SU-DHL-6 (cell line): ENCODE measurements around the gene RNF113B.

Experiments
- H2AFZ ChIP-seq: fragments of 200-600 bp; sonication (generic); 2 replicates; pipeline ENCODE4 v1.6.1; 2014; ENCODE audit warnings: low read depth, mild to moderate bottlenecking, moderate library complexity, mixed read lengths, antibody characterized with exemption, low read length; ENCODE audit not compliant: severe bottlenecking
- H3F3A ChIP-seq: fragments of 200-600 bp; shearing (Covaris generic); 2 replicates; pipeline ENCODE4 v1.6.0; 2016; ENCODE audit warnings: antibody characterized with exemption, mild to moderate bottlenecking; ENCODE audit not compliant: insufficient read depth
- H3K27ac ChIP-seq: fragments of 200-600 bp; sonication (generic); 2 replicates; pipeline ENCODE4 v1.5.1; 2016; ENCODE audit warnings: low read depth, mild to moderate bottlenecking, low read length, moderate library complexity, mixed read lengths
- H3K27me3 ChIP-seq: fragments of 200-600 bp; sonication (generic), shearing (Covaris generic); 2 replicates; pipeline ENCODE4 v1.6.0; 2014; ENCODE audit warnings: mild to moderate bottlenecking, low read length
- H3K36me3 ChIP-seq: fragments of 200-600 bp; sonication (generic); 2 replicates; pipeline ENCODE4 v1.6.1; 2014; ENCODE audit warnings: mild to moderate bottlenecking, low read length, mixed read lengths
- H3K4me2 ChIP-seq: fragments of 300-600, 200-600 bp; shearing (Covaris generic), sonication (generic); 2 replicates; pipeline ENCODE4 v1.6.0; 2014; ENCODE audit warnings: low read length, low read depth, mild to moderate bottlenecking; ENCODE audit not compliant: poor library complexity, severe bottlenecking
- H3K4me3 ChIP-seq: fragments of 200-600 bp; sonication (generic); 2 replicates; pipeline ENCODE4 v1.5.1; 2014; ENCODE audit warnings: antibody characterized with exemption, low read length, mild to moderate bottlenecking, mixed read lengths; ENCODE audit not compliant: insufficient read depth, poor library complexity, severe bottlenecking
- H3K79me2 ChIP-seq: fragments of 200-600 bp; sonication (generic); 2 replicates; pipeline ENCODE4 v1.6.1; 2014; ENCODE audit warnings: mild to moderate bottlenecking, low read length, moderate library complexity; ENCODE audit not compliant: insufficient read depth
- H3K9ac ChIP-seq: fragments of 200-600 bp; sonication (generic); 2 replicates; pipeline ENCODE4 v1.7.0; 2014; ENCODE audit warnings: mild to moderate bottlenecking, low read length
- H3K9me2 ChIP-seq: fragments of 200-600 bp; sonication (generic); replicated peaks from 2 replicates; pipeline ENCODE4 v1.6.1; 2014; ENCODE audit warnings: low read length; ENCODE audit not compliant: insufficient read depth
- H3K9me3 ChIP-seq: fragments of 200-600 bp; sonication (generic); 2 replicates; pipeline ENCODE4 v1.6.1; 2014; ENCODE audit warnings: low read length, mixed read lengths; ENCODE audit not compliant: insufficient read depth
- H4K20me1 ChIP-seq: fragments of 200-600 bp; sonication (generic); 2 replicates; pipeline ENCODE4 v1.6.1; 2014; ENCODE audit warnings: low read depth, mild to moderate bottlenecking, antibody characterized with exemption, low read length, moderate library complexity, mixed read lengths
- CTCF ChIP-seq: fragments of 200-600 bp; sonication (generic); IDR thresholded peaks from one replicate; pipeline ENCODE4 v1.5.1; 2017; ENCODE audit warnings: antibody characterized with exemption, mild to moderate bottlenecking, low read length, moderate library complexity; ENCODE audit not compliant: insufficient read depth, poor library complexity, severe bottlenecking
- EZH2phosphoT487 ChIP-seq: fragments of 200-600 bp; sonication (generic), shearing (Covaris generic); conservative IDR thresholded peaks from 2 replicates; pipeline ENCODE4 v1.6.1; 2018; ENCODE audit warnings: mild to moderate bottlenecking, antibody characterized with exemption, low read length, moderate library complexity, mixed read lengths

Gene RNF113B

GRCh38 chr13:98184792-98185191 lies 7.7 kb upstream of the RNF113B start:
- H3K4me2 ChIP-seq = no peak overlapping the region
- H3K27ac ChIP-seq = no peak overlapping the region
- no peak overlapping the region for H3K4me3 ChIP-seq
- no peak for TF ChIP-seq CTCF
- no peak for TF ChIP-seq EZH2phosphoT487
- no peaks in the 10 kb centered on the region for H3K36me3 ChIP-seq
- no peaks in the 10 kb centered on the region for H3F3A ChIP-seq
- no peaks in the 10 kb centered on the region for H3K9me2 ChIP-seq
- H3K79me2 ChIP-seq = no peaks in the 10 kb centered on the region
- H2AFZ ChIP-seq = no peak overlapping the region
- H4K20me1 ChIP-seq = no peaks in the 10 kb centered on the region
- no peaks in the 10 kb centered on the region for H3K27me3 ChIP-seq
- no peaks in the 10 kb centered on the region for H3K9me3 ChIP-seq
- no peak overlapping the region for H3K9ac ChIP-seq

- TF ChIP-seq EZH2phosphoT487 (no peak), CTCF (no peak)
- no peaks in the 10 kb centered on the region for H3F3A ChIP-seq
- H3K79me2 ChIP-seq = no peaks in the 10 kb centered on the region
- H3K9me3 ChIP-seq = no peaks in the 10 kb centered on the region
- H3K9me2 ChIP-seq = no peaks in the 10 kb centered on the region
- H3K9ac ChIP-seq = no peak overlapping the region
- no peaks in the 10 kb centered on the region for H3K27me3 ChIP-seq
- H3K27ac ChIP-seq = no peak overlapping the region
- no peak overlapping the region for H3K4me2 ChIP-seq
- H2AFZ ChIP-seq = no peak overlapping the region
- H4K20me1 ChIP-seq = no peaks in the 10 kb centered on the region
- no peaks in the 10 kb centered on the region for H3K36me3 ChIP-seq
- no peak overlapping the region for H3K4me3 ChIP-seq
Observed at GRCh38 chr13:98182589-98182988, 5.5 kb upstream of the RNF113B start.

GRCh38 chr13:98182153-98182552 lies 5.1 kb upstream of the RNF113B start:
- H3K27me3 ChIP-seq = no peaks in the 10 kb centered on the region
- no peaks in the 10 kb centered on the region for H3K9me2 ChIP-seq
- no peak overlapping the region for H3K4me2 ChIP-seq
- no peak overlapping the region for H3K27ac ChIP-seq
- H3K79me2 ChIP-seq = no peaks in the 10 kb centered on the region
- no peaks in the 10 kb centered on the region for H3K36me3 ChIP-seq
- no peaks in the 10 kb centered on the region for H3K9me3 ChIP-seq
- no peaks in the 10 kb centered on the region for H4K20me1 ChIP-seq
- no peak overlapping the region for H2AFZ ChIP-seq
- no peak for TF ChIP-seq CTCF
- no peak for TF ChIP-seq EZH2phosphoT487
- H3F3A ChIP-seq = no peaks in the 10 kb centered on the region
- no peak overlapping the region for H3K9ac ChIP-seq
- H3K4me3 ChIP-seq = no peak overlapping the region
